K562 (cell line): ENCODE results near the gene NRXN3.

ENCODE experiments used
- CTCF ChIP-seq, 3 experiments: IDR thresholded peaks in 2 of 3; conservative IDR thresholded peaks in 1 of 3; 2 replicates each; pipeline ENCODE4 v1.5.1; 2011 to 2012; ENCODE audit warnings: low read length in 3 of 3, mild to moderate bottlenecking in 3 of 3, control low read depth in 2 of 3, improper control_type of control experiment in 1 of 3, inconsistent platforms in 1 of 3, low read depth in 1 of 3, mixed read lengths in 1 of 3, moderate library complexity in 1 of 3; ENCODE audit not compliant: insufficient read depth in 2 of 3
- FOS ChIP-seq: IDR thresholded peaks from 3 replicates; pipeline ENCODE4 v1.6.1; 2011; ENCODE audit not compliant: insufficient read length; ENCODE audit errors: extremely low read depth
- HDAC2 ChIP-seq: fragments of 450-650 bp; IDR thresholded peaks from 2 replicates; pipeline ENCODE4 v1.6.1; 2016; ENCODE audit warnings: mild to moderate bottlenecking
- HMG20A ChIP-seq: fragments of 450-650 bp; formaldehyde crosslinking; conservative IDR thresholded peaks from 2 replicates; pipeline ENCODE4 v1.4.0; 2020; ENCODE audit warnings: mild to moderate bottlenecking, mixed read lengths
- LEF1 ChIP-seq: fragments of 450-650 bp; IDR thresholded peaks from 2 replicates; pipeline ENCODE4 v1.6.1; 2016; ENCODE audit warnings: mild to moderate bottlenecking
- REST ChIP-seq, 2 experiments: fragments of 450-650 bp; formaldehyde crosslinking in 1 of 2; IDR thresholded peaks; 2 replicates each; pipeline versions ENCODE4 v1.4.0 to v1.6.1; 2014 to 2020; ENCODE audit warnings: mild to moderate bottlenecking in 2 of 2, borderline replicate concordance in 1 of 2, low read depth in 1 of 2
- SIRT6 ChIP-seq: IDR thresholded peaks from one replicate; pipeline ENCODE4 v1.6.1; 2012; ENCODE audit warnings: low read depth, mild to moderate bottlenecking, control low read depth, inconsistent platforms, low read length, moderate library complexity
- ZBTB11 ChIP-seq, 3 experiments: fragments of 200-800 bp in 1 of 3; fragments of 250-450 bp in 1 of 3; fragments of 450-650 bp in 1 of 3; sonication (Bioruptor Pico) in 1 of 3; sonication (Bioruptor generic) in 1 of 3; formaldehyde crosslinking in 1 of 3; IDR thresholded peaks; 2 replicates each; pipeline versions ENCODE4 v1.6.1 to v1.8.0; 2016 to 2022; ENCODE audit warnings: mild to moderate bottlenecking in 2 of 3, missing genetic modification characterization in 2 of 3, missing compliant biosample characterization in 1 of 3, moderate library complexity in 1 of 3
- ZBTB43 ChIP-seq: sonication (generic); formaldehyde crosslinking; IDR thresholded peaks from 2 replicates; pipeline ENCODE4 v1.8.0; 2023; ENCODE audit warnings: mild to moderate bottlenecking, missing genetic modification reagents
- ZNF551 ChIP-seq: fragments of 250-450 bp; sonication (Bioruptor Pico); IDR thresholded peaks from 2 replicates; pipeline ENCODE4 v1.5.0; 2021; ENCODE audit warnings: mild to moderate bottlenecking, moderate library complexity

GRCh38 chr14:78747813-78748212 lies 577.6 kb downstream of the NRXN3 start:
- TF ChIP-seq REST (IDR thresholded peaks at IDR 0.05; ENCODE audit: borderline replicate concordance) (no peak), REST (CRISPR knock-in tag; IDR thresholded peaks at IDR 0.05; ENCODE audit: low read depth) (no peak), HDAC2 (no peak), LEF1 (no peak), FOS (no peak), SIRT6 (no peak), ZBTB43 (CRISPR knock-in tag) (no peak), ZNF551 (no peak), ZBTB11 (CRISPR knock-in tag; IDR thresholded peaks at IDR 0.05) (no peak), HMG20A (CRISPR knock-in tag) (no peak), CTCF (IDR thresholded peaks at IDR 0.05 in 2 of 3, conservative IDR thresholded peaks at IDR 0.05 in 1 of 3; ENCODE audit: insufficient read depth in 2 of 3, low read depth in 1 of 3, low read length in 3 of 3) (no peak)
